Measurements from ENCODE around the gene LRRC42.

Gene LRRC42

GRCh38 chr1:53949023-53949990 is 3.2 kb downstream of the LRRC42 start:
- CTCF ChIA-PET = interaction anchor here (0.6 to 6.0 kb wide), 17 partner anchors 10 to 672 kb away, joined by 3 to 85 read pairs (median 4); no protein-coding TSS in a partner anchor
- POLR2A ChIA-PET = no interaction called here
- peak; percentile 48 for TF ChIP-seq CTCF (IDR thresholded peaks at IDR 0.05; ENCODE audit: control extremely low read depth, extremely low read depth, low read depth, missing control alignments)
- peak; percentile 36 for DNase-seq (ENCODE audit: extremely low spot score)

- no peak for DNase-seq (ENCODE audit: extremely low spot score)
- ChIA-PET CTCF (interaction anchor here (0.8 to 6.0 kb wide), 5 partner anchors 8 to 89 kb away, joined by 3 to 85 read pairs (median 8); no protein-coding TSS in a partner anchor), POLR2A (no interaction called here)
- TF ChIP-seq CTCF (IDR thresholded peaks at IDR 0.05; ENCODE audit: control extremely low read depth, extremely low read depth, low read depth, missing control alignments) = no peak
Observed at GRCh38 chr1:53951697-53952096, 5.5 kb downstream of the LRRC42 start.

- CTCF ChIA-PET = interaction anchor here (1.2 to 3.7 kb wide), 5 partner anchors 12 to 99 kb away, joined by 3 to 16 read pairs (median 4); partner anchors contain the start of genes TCEANC2 and TMEM59
- no peak for DNase-seq (ENCODE audit: extremely low spot score)
- TF ChIP-seq CTCF (IDR thresholded peaks at IDR 0.05; ENCODE audit: control extremely low read depth, extremely low read depth, low read depth, missing control alignments) = no peak
- POLR2A ChIA-PET = no interaction called here
Observed at GRCh38 chr1:53954128-53954527, 8.0 kb downstream of the LRRC42 start.

- TF ChIP-seq CTCF (IDR thresholded peaks at IDR 0.05; ENCODE audit: control extremely low read depth, extremely low read depth, low read depth, missing control alignments) = no peak
- POLR2A ChIA-PET = interaction anchor here (1.3 kb wide), 1 partner anchor 11 kb away, joined by 3 read pairs; the partner anchor contains the start of gene IFT25
- CTCF ChIA-PET = interaction anchor here (0.7 to 1.9 kb wide), 10 partner anchors 8 to 125 kb away, joined by 3 to 16 read pairs (median 4); partner anchors contain the start of genes IFT25 and LRRC42
- no peak for DNase-seq (ENCODE audit: extremely low spot score)
Observed at GRCh38 chr1:53956308-53957168, 10.4 kb downstream of the LRRC42 start.

- ChIA-PET CTCF (interaction anchor here (1.1 to 7.0 kb wide), 5 partner anchors 9 to 97 kb away, joined by 4 to 129 read pairs (median 16); no protein-coding TSS in a partner anchor), POLR2A (no interaction called here)
- no peak for TF ChIP-seq CTCF (IDR thresholded peaks at IDR 0.05; ENCODE audit: control extremely low read depth, extremely low read depth, low read depth, missing control alignments)
- no peak for DNase-seq (ENCODE audit: extremely low spot score)
Observed at GRCh38 chr1:53957194-53957818, 11.2 kb downstream of the LRRC42 start.
